Measurements from ENCODE around the gene DLGAP1. TPM values are rescaled to one million over a fixed set of nuclear protein-coding genes. Genes with fewer than 3 reads are reported as not detected.

DLGAP1 gene
- polyA plus RNA-seq, 1 of the 3 experiments (the other 2 are of a cell fraction): not detected

GRCh38 chr18:4254840-4255239, 200.3 kb downstream of the DLGAP1 start:
- no peaks in the 10 kb centered on the region for H3K9me2 ChIP-seq
- no peak overlapping the region for H3K4me2 ChIP-seq
- no peaks in the 10 kb centered on the region; a peak in 1 of 4 replicates for H3K4me1 ChIP-seq (ENCODE audit: control insufficient read depth in 1 of 2, insufficient read depth in 2 of 2, low read depth in 1 of 2, low read length in 1 of 2)
- 31% methylated on average over 7 of the region's 7 CpGs for WGBS (ENCODE audit: low lambda C conversion rate)
- TF ChIP-seq RAD21 (IDR thresholded peaks at IDR 0.05; ENCODE audit: low read length) (no peak), POLR2AphosphoS5 (IDR thresholded peaks at IDR 0.05; ENCODE audit: low read depth, low read length) (no peak), YY1 (IDR thresholded peaks at IDR 0.05; ENCODE audit: low read depth) (no peak), FOXM1 (IDR thresholded peaks at IDR 0.05; ENCODE audit: low read depth) (no peak)
- H2AFZ ChIP-seq (ENCODE audit: low read depth): no peak overlapping the region
- no peak overlapping the region for H3K9ac ChIP-seq
- H3K9me3 ChIP-seq: no peaks in the 10 kb centered on the region
- DNase-seq: no peak
- no peaks in the 10 kb centered on the region for H3F3A ChIP-seq (replicated peaks; ENCODE audit: insufficient read depth)
- H3K4me3 ChIP-seq (ENCODE audit: low read depth in 2 of 2, low read length in 1 of 2): no peak overlapping the region
- no peaks in the 10 kb centered on the region for H3K27me3 ChIP-seq (ENCODE audit: insufficient read depth)
- H3K79me2 ChIP-seq (ENCODE audit: insufficient read depth): no peaks in the 10 kb centered on the region
- H3K36me3 ChIP-seq (replicated peaks in 1 of 2; ENCODE audit: control insufficient read depth in 1 of 2, insufficient read depth in 2 of 2, low read length in 1 of 2): no peaks in the 10 kb centered on the region
- no peak overlapping the region for H3K27ac ChIP-seq (ENCODE audit: low read depth in 2 of 2, low read length in 1 of 2)
- ChIA-PET CTCF (interaction anchor here (0.9 kb wide), 1 partner anchor 23 kb away, joined by 3 read pairs; no protein-coding TSS in a partner anchor), POLR2A (no interaction called here)
- no peaks in the 10 kb centered on the region for H4K20me1 ChIP-seq (ENCODE audit: insufficient read depth)

GRCh38 chr18:4252829-4253228, 202.3 kb downstream of the DLGAP1 start:
- Histone ChIP-seq H4K20me1 (ENCODE audit: insufficient read depth) (no peaks in the 10 kb centered on the region), H3K79me2 (ENCODE audit: insufficient read depth) (no peaks in the 10 kb centered on the region), H3K4me3 (ENCODE audit: low read depth in 2 of 2, low read length in 1 of 2) (no peak overlapping the region), H3K36me3 (replicated peaks in 1 of 2; ENCODE audit: control insufficient read depth in 1 of 2, insufficient read depth in 2 of 2, low read length in 1 of 2) (no peaks in the 10 kb centered on the region), H3K4me1 (ENCODE audit: control insufficient read depth in 1 of 2, insufficient read depth in 2 of 2, low read depth in 1 of 2, low read length in 1 of 2) (no peaks in the 10 kb centered on the region; a peak in 1 of 4 replicates), H2AFZ (ENCODE audit: low read depth) (no peak overlapping the region), H3K4me2 (no peak overlapping the region), H3K9ac (no peak overlapping the region), H3F3A (replicated peaks; ENCODE audit: insufficient read depth) (no peaks in the 10 kb centered on the region), H3K9me2 (no peaks in the 10 kb centered on the region), H3K27ac (ENCODE audit: low read depth in 2 of 2, low read length in 1 of 2) (no peak overlapping the region), H3K9me3 (no peaks in the 10 kb centered on the region), H3K27me3 (ENCODE audit: insufficient read depth) (no peaks in the 10 kb centered on the region)
- ChIA-PET POLR2A (no interaction called here), CTCF (no interaction called here)
- no peak for DNase-seq
- 24% methylated on average over 4 of the region's 4 CpGs for WGBS (ENCODE audit: low lambda C conversion rate)
- TF ChIP-seq FOXM1 (IDR thresholded peaks at IDR 0.05; ENCODE audit: low read depth) (no peak), FOXJ3 (CRISPR knock-in tag; IDR thresholded peaks at IDR 0.05) (no peak), RXRA (IDR thresholded peaks at IDR 0.05; ENCODE audit: borderline replicate concordance, low read depth) (no peak), RAD21 (IDR thresholded peaks at IDR 0.05; ENCODE audit: low read length) (no peak), ELF1 (IDR thresholded peaks at IDR 0.05) (no peak), CHD2 (IDR thresholded peaks at IDR 0.05; ENCODE audit: low read length, partially characterized antibody) (no peak), GABPA (IDR thresholded peaks at IDR 0.05; ENCODE audit: low read depth) (no peak), PBX3 (IDR thresholded peaks at IDR 0.05) (no peak)

GRCh38 chr18:4251873-4252272, 203.2 kb downstream of the DLGAP1 start:
- ChIA-PET POLR2A (no interaction called here), CTCF (no interaction called here)
- H3F3A ChIP-seq (replicated peaks; ENCODE audit: insufficient read depth): no peaks in the 10 kb centered on the region
- H3K4me1 ChIP-seq (ENCODE audit: control insufficient read depth in 1 of 2, insufficient read depth in 2 of 2, low read depth in 1 of 2, low read length in 1 of 2): no peaks in the 10 kb centered on the region; a peak in 1 of 4 replicates
- H3K9me2 ChIP-seq: no peaks in the 10 kb centered on the region
- no peak overlapping the region for H3K4me2 ChIP-seq
- no peaks in the 10 kb centered on the region for H3K9me3 ChIP-seq
- no peaks in the 10 kb centered on the region for H3K27me3 ChIP-seq (ENCODE audit: insufficient read depth)
- H3K4me3 ChIP-seq (ENCODE audit: low read depth in 2 of 2, low read length in 1 of 2): no peak overlapping the region
- H4K20me1 ChIP-seq (ENCODE audit: insufficient read depth): no peaks in the 10 kb centered on the region
- no peaks in the 10 kb centered on the region for H3K36me3 ChIP-seq (replicated peaks in 1 of 2; ENCODE audit: control insufficient read depth in 1 of 2, insufficient read depth in 2 of 2, low read length in 1 of 2)
- H3K27ac ChIP-seq (ENCODE audit: low read depth in 2 of 2, low read length in 1 of 2): no peak overlapping the region
- no peak overlapping the region for H3K9ac ChIP-seq
- no peak for DNase-seq
- 0% methylated on average over 3 of the region's 3 CpGs for WGBS (ENCODE audit: low lambda C conversion rate)
- no peaks in the 10 kb centered on the region for H3K79me2 ChIP-seq (ENCODE audit: insufficient read depth)
- H2AFZ ChIP-seq (ENCODE audit: low read depth): no peak overlapping the region
- no peak for TF ChIP-seq MEF2A (IDR thresholded peaks at IDR 0.05; ENCODE audit: borderline replicate concordance, low read depth)
- no peak for TF ChIP-seq IRF3 (IDR thresholded peaks at IDR 0.05; ENCODE audit: low read depth, low read length)
- TF ChIP-seq PBX3 (IDR thresholded peaks at IDR 0.05): no peak
- TF ChIP-seq CHD2 (IDR thresholded peaks at IDR 0.05; ENCODE audit: low read length, partially characterized antibody): no peak
- no peak for TF ChIP-seq FOXJ3 (CRISPR knock-in tag; IDR thresholded peaks at IDR 0.05)
- no peak for TF ChIP-seq JUND (IDR thresholded peaks at IDR 0.05)
- no peak for TF ChIP-seq EP300 (IDR thresholded peaks at IDR 0.05; ENCODE audit: borderline replicate concordance in 1 of 2, low read depth in 1 of 2, low read length in 1 of 2)
- TF ChIP-seq SIN3A (IDR thresholded peaks at IDR 0.05; ENCODE audit: borderline replicate concordance, low read depth, low read length): no peak
- no peak for TF ChIP-seq NFIC (IDR thresholded peaks at IDR 0.05; ENCODE audit: borderline replicate concordance)
- TF ChIP-seq TEAD4 (IDR thresholded peaks at IDR 0.05; ENCODE audit: borderline replicate concordance, insufficient read depth): no peak
- no peak for TF ChIP-seq EZH2phosphoT487 (IDR thresholded peaks at IDR 0.05; ENCODE audit: borderline replicate concordance, low read depth)
- TF ChIP-seq TAF1 (IDR thresholded peaks at IDR 0.05; ENCODE audit: borderline replicate concordance, low read depth, low read length): no peak
- TF ChIP-seq YY1 (IDR thresholded peaks at IDR 0.05; ENCODE audit: low read depth): no peak
- TF ChIP-seq GATA2 (CRISPR knock-in tag; IDR thresholded peaks at IDR 0.05): no peak
- TF ChIP-seq MXI1 (IDR thresholded peaks at IDR 0.05; ENCODE audit: low read depth, low read length): no peak
